Fibroblast of lung (primary cell): Measurements from ENCODE around the gene MACROD2. TPM values are rescaled to one million over a fixed set of nuclear protein-coding genes. Genes with fewer than 3 reads are reported as not detected.

Experiments
- DNase-seq, 2 donors: peaks; one replicate each; pipeline versions ENCODE4 v3.0.0 to v3.0.0-alpha.2; 2010; ENCODE audit warnings: low read depth in 2 of 2
- H2AFZ ChIP-seq: 2 replicates; pipeline ENCODE4 v1.5.1; 2012; ENCODE audit warnings: low read length, control low read depth, inconsistent platforms
- H3K27ac ChIP-seq: 2 replicates; pipeline ENCODE4 v1.5.1; 2011; ENCODE audit warnings: low read length, control low read depth; ENCODE audit not compliant: insufficient read depth
- H3K27me3 ChIP-seq: 2 replicates; pipeline ENCODE4 v1.5.1; 2011; ENCODE audit warnings: mild to moderate bottlenecking, low read length; ENCODE audit not compliant: control insufficient read depth, insufficient read depth
- H3K36me3 ChIP-seq: 2 replicates; pipeline ENCODE4 v1.5.1; 2011; ENCODE audit warnings: low read length; ENCODE audit not compliant: control insufficient read depth, insufficient read depth
- H3K4me1 ChIP-seq: 2 replicates; pipeline ENCODE4 v1.5.1; 2011; ENCODE audit warnings: low read length; ENCODE audit not compliant: control insufficient read depth, insufficient read depth; ENCODE audit errors: extremely low read depth
- H3K4me2 ChIP-seq: 2 replicates; pipeline ENCODE4 v1.5.1; 2011; ENCODE audit warnings: low read length, control low read depth; ENCODE audit not compliant: insufficient read depth; ENCODE audit errors: extremely low read depth
- H3K4me3 ChIP-seq, 4 experiments: fragments of 200-600 bp in 1 of 4; sonication (generic) in 1 of 4; replicated peaks in 1 of 4; 2 replicates each; pipeline ENCODE4 v1.5.1; 2011 to 2016; ENCODE audit warnings: low read length in 4 of 4, low read depth in 3 of 4, mild to moderate bottlenecking in 3 of 4, control low read depth in 2 of 4, inconsistent platforms in 1 of 4, mixed read lengths in 1 of 4; ENCODE audit not compliant: insufficient read depth in 1 of 4; ENCODE audit errors: control extremely low read depth in 1 of 4
- H3K79me2 ChIP-seq: 2 replicates; pipeline ENCODE4 v1.5.1; 2012; ENCODE audit warnings: mild to moderate bottlenecking, low read length, inconsistent platforms; ENCODE audit not compliant: control insufficient read depth, insufficient read depth
- H3K9ac ChIP-seq: 2 replicates; pipeline ENCODE4 v1.5.1; 2011; ENCODE audit warnings: mild to moderate bottlenecking, low read length, control low read depth; ENCODE audit not compliant: insufficient read depth
- H3K9me3 ChIP-seq: 2 replicates; pipeline ENCODE4 v1.5.1; 2012; ENCODE audit warnings: low read depth, low read length; ENCODE audit not compliant: control insufficient read depth, insufficient read depth
- H4K20me1 ChIP-seq: 2 replicates; pipeline ENCODE4 v1.5.1; 2011; ENCODE audit warnings: low read length; ENCODE audit not compliant: control insufficient read depth, insufficient read depth; ENCODE audit errors: extremely low read depth
- CTCF ChIP-seq, 2 donors: IDR thresholded peaks in 1 of 2; conservative IDR thresholded peaks in 1 of 2; 1 replicate in 1 of 2; 2 replicates in 1 of 2; pipeline ENCODE4 v1.5.1; 2011 to 2012; ENCODE audit warnings: low read length in 2 of 2, control low read depth in 1 of 2, inconsistent platforms in 1 of 2, low read depth in 1 of 2, mild to moderate bottlenecking in 1 of 2
- EZH2 ChIP-seq: IDR thresholded peaks from 2 replicates; pipeline ENCODE4 v1.5.1; 2012; ENCODE audit warnings: low read length, control low read depth, mild to moderate bottlenecking; ENCODE audit errors: missing control alignments
- polyA plus RNA-seq, 2 donors: library from polyadenylated mRNA; depleted of rRNA in 1 of 2; stranded (reverse) in 1 of 2; unstranded in 1 of 2; fragments of >200 nt; gene quantifications; 2 replicates each; pipeline ENCODE4 v1.2.1, GENCODE V29; 2011 to 2012; ENCODE audit warnings: missing spikeins in 1 of 2
- total RNA-seq: library from RNA; depleted of rRNA; stranded (reverse); fragments of >200 nt; gene quantifications from 2 replicates; pipeline ENCODE4 v1.2.1, GENCODE V29; 2014

Gene MACROD2
- total and polyA plus RNA-seq, 2 donors (not counting 1 experiment from before 2014, with no cell fraction given) = 0.54 to 1.7 TPM

- Histone ChIP-seq H3K9me3 (no peaks in the 10 kb centered on the region), H3K4me3 (no peak overlapping the region), H3K79me2 (peaks cover 1% of the 10 kb centered on the region), H3K9ac (no peak overlapping the region), H4K20me1 (no peaks in the 10 kb centered on the region), H3K4me2 (no peak overlapping the region), H2AFZ (no peak overlapping the region), H3K4me1 (no peaks in the 10 kb centered on the region), H3K36me3 (no peaks in the 10 kb centered on the region), H3K27ac (no peak overlapping the region), H3K27me3 (no peaks in the 10 kb centered on the region)
- TF ChIP-seq CTCF (conservative IDR thresholded peaks at IDR 0.05 in 1 of 2, IDR thresholded peaks at IDR 0.05 in 1 of 2; ENCODE audit: low read depth in 1 of 2, low read length in 2 of 2) (no peak), EZH2 (no peak)
- no peak for DNase-seq
Measured at GRCh38 chr20:14331646-14332045, 336.3 kb downstream of the MACROD2 start.

- Histone ChIP-seq H2AFZ (peak overlapping the region; percentile 15), H3K4me2 (peak overlapping the region; percentile 42), H3K9me3 (no peaks in the 10 kb centered on the region), H3K4me1 (no peaks in the 10 kb centered on the region), H3K27ac (no peak overlapping the region), H3K36me3 (no peaks in the 10 kb centered on the region), H4K20me1 (no peaks in the 10 kb centered on the region), H3K4me3 (peak overlapping the region in 1 of 4 experiments; percentile 2), H3K9ac (no peak overlapping the region), H3K79me2 (peaks cover 3% of the 10 kb centered on the region), H3K27me3 (no peaks in the 10 kb centered on the region)
- TF ChIP-seq EZH2 = no peak
- TF ChIP-seq CTCF (conservative IDR thresholded peaks at IDR 0.05 in 1 of 2, IDR thresholded peaks at IDR 0.05 in 1 of 2; ENCODE audit: low read depth in 1 of 2, low read length in 2 of 2) = no peak
- DNase-seq = no peak
Measured at GRCh38 chr20:14332866-14333265, 337.6 kb downstream of the MACROD2 start.

- DNase-seq = no peak
- Histone ChIP-seq H2AFZ (peak overlapping the region; percentile 12), H3K9me3 (no peaks in the 10 kb centered on the region), H3K36me3 (no peaks in the 10 kb centered on the region), H3K27ac (no peak overlapping the region), H3K4me1 (no peaks in the 10 kb centered on the region), H3K9ac (no peak overlapping the region), H3K4me2 (peak overlapping the region; percentile 75), H4K20me1 (no peaks in the 10 kb centered on the region), H3K79me2 (peaks cover 3% of the 10 kb centered on the region), H3K4me3 (peak overlapping the region; percentile 2 to 41 (median 6)), H3K27me3 (no peaks in the 10 kb centered on the region)
- no peak for TF ChIP-seq EZH2
- no peak for TF ChIP-seq CTCF (conservative IDR thresholded peaks at IDR 0.05 in 1 of 2, IDR thresholded peaks at IDR 0.05 in 1 of 2; ENCODE audit: low read depth in 1 of 2, low read length in 2 of 2)
Measured at GRCh38 chr20:14333721-14334120, 338.4 kb downstream of the MACROD2 start.
